Left ventricle myocardium inferior (tissue), 1 donor: ENCODE measurements around the gene MPG. TPM values are rescaled to one million over a fixed set of nuclear protein-coding genes. Genes with fewer than 3 reads are reported as not detected.

Source experiments
- DNase-seq: peaks from one replicate; pipeline ENCODE4 v3.0.0-alpha.2; 2020
- H3K27ac ChIP-seq: fragments of 200-600 bp; replicated peaks from 2 replicates; pipeline ENCODE4 v1.8.0; 2021
- H3K27me3 ChIP-seq: fragments of 200-600 bp; 2 replicates; pipeline ENCODE4 v1.8.0; 2021; ENCODE audit warnings: low read depth
- H3K36me3 ChIP-seq: fragments of 200-600 bp; 2 replicates; pipeline ENCODE4 v1.8.0; 2021
- H3K4me1 ChIP-seq: fragments of 200-600 bp; 2 replicates; pipeline ENCODE4 v1.8.0; 2021
- H3K4me3 ChIP-seq: fragments of 200-600 bp; 2 replicates; pipeline ENCODE4 v1.8.0; 2021; ENCODE audit warnings: mild to moderate bottlenecking, moderate library complexity
- H3K9me3 ChIP-seq: fragments of 200-600 bp; replicated peaks from 2 replicates; pipeline ENCODE4 v1.8.0; 2021
- CTCF ChIP-seq: fragments of 200-600 bp; IDR thresholded peaks from 2 replicates; pipeline ENCODE4 v1.8.0; 2021; ENCODE audit warnings: antibody characterized with exemption, mild to moderate bottlenecking, borderline replicate concordance
- intact Hi-C: fragments of 100-400 bp; cut with micrococcal nuclease; formaldehyde crosslinking; loops from one replicate; pipeline ENCODE4 v1.11.0; 2022
- total RNA-seq: library from RNA; stranded (reverse); fragmentation: NEBNext Ultra II Directional; extraction: Animal tissue kit (Norgen Biotek cat#: 25700); gene quantifications from one replicate; pipeline ENCODE4 v1.2.1, GENCODE V29; 2021
- donor health status: DM: no; HTN: yes; CAD: no; lungs with severe emphysema.

The MPG gene
- total RNA-seq, 1 donor from 2014 or later = 44.5 TPM

GRCh38 chr16:55571-56136, 22.4 kb upstream of the MPG start:
- Histone ChIP-seq H3K36me3 (peaks cover 58% of the 10 kb centered on the region), H3K4me1 (peaks cover 34% of the 10 kb centered on the region), H3K27me3 (no peaks in the 10 kb centered on the region), H3K4me3 (no peak overlapping the region), H3K9me3 (no peaks in the 10 kb centered on the region), H3K27ac (no peak overlapping the region)
- peak; percentile 10 for DNase-seq
- intact Hi-C loops = no loop called here
- TF ChIP-seq CTCF = no peak

GRCh38 chr16:56231-56927, 21.6 kb upstream of the MPG start:
- no peak overlapping the region for H3K27ac ChIP-seq
- H3K4me3 ChIP-seq = no peak overlapping the region
- H3K36me3 ChIP-seq = peaks cover 63% of the 10 kb centered on the region
- peaks cover 31% of the 10 kb centered on the region for H3K4me1 ChIP-seq
- no peak for DNase-seq
- intact Hi-C loops = no loop called here
- no peak for TF ChIP-seq CTCF
- H3K9me3 ChIP-seq = no peaks in the 10 kb centered on the region
- H3K27me3 ChIP-seq = no peaks in the 10 kb centered on the region

- no peak for TF ChIP-seq CTCF
- H3K27ac ChIP-seq = no peak overlapping the region
- H3K4me1 ChIP-seq = peaks cover 18% of the 10 kb centered on the region
- no peaks in the 10 kb centered on the region for H3K9me3 ChIP-seq
- peaks cover 76% of the 10 kb centered on the region for H3K36me3 ChIP-seq
- DNase-seq = no peak
- intact Hi-C loops = no loop called here
- no peak overlapping the region for H3K4me3 ChIP-seq
- H3K27me3 ChIP-seq = no peaks in the 10 kb centered on the region
These were observed 20.3 kb upstream of the MPG start for GRCh38 chr16:57711-58110.

GRCh38 chr16:58491-59439, 19.3 kb upstream of the MPG start:
- Histone ChIP-seq H3K4me1 (peaks cover 10% of the 10 kb centered on the region), H3K36me3 (peaks cover 86% of the 10 kb centered on the region), H3K4me3 (no peak overlapping the region), H3K27ac (no peak overlapping the region), H3K9me3 (no peaks in the 10 kb centered on the region), H3K27me3 (no peaks in the 10 kb centered on the region)
- intact Hi-C loops = no loop called here
- DNase-seq = no peak
- TF ChIP-seq CTCF = no peak

GRCh38 chr16:59440-60059, 18.5 kb upstream of the MPG start:
- no peak overlapping the region for H3K27ac ChIP-seq
- peaks cover 8% of the 10 kb centered on the region for H3K4me1 ChIP-seq
- no peak for TF ChIP-seq CTCF
- no peaks in the 10 kb centered on the region for H3K9me3 ChIP-seq
- no peaks in the 10 kb centered on the region for H3K27me3 ChIP-seq
- H3K36me3 ChIP-seq = peaks cover 94% of the 10 kb centered on the region
- no peak for DNase-seq
- intact Hi-C loops = no loop called here
- no peak overlapping the region for H3K4me3 ChIP-seq
